HUES64 (cell line): ENCODE data around the gene TGM3.

Experiments
- H3K27ac ChIP-seq: 2 replicates; pipeline ENCODE4 v1.7.0; 2013; ENCODE audit warnings: low read depth, low read length, inconsistent platforms
- H3K27me3 ChIP-seq: 2 replicates; pipeline ENCODE4 v1.6.1; 2013; ENCODE audit warnings: mild to moderate bottlenecking, low read length; ENCODE audit not compliant: insufficient read depth
- H3K36me3 ChIP-seq: 2 replicates; pipeline ENCODE4 v1.6.1; 2013; ENCODE audit warnings: mild to moderate bottlenecking, low read length; ENCODE audit not compliant: insufficient read depth
- H3K4me1 ChIP-seq: 2 replicates; pipeline ENCODE4 v1.6.1; 2013; ENCODE audit warnings: mild to moderate bottlenecking, low read length, moderate library complexity; ENCODE audit not compliant: insufficient read depth
- H3K4me3 ChIP-seq: 2 replicates; pipeline ENCODE4 v1.5.1; 2013; ENCODE audit warnings: mild to moderate bottlenecking, low read length, moderate library complexity
- H3K9ac ChIP-seq: 2 replicates; pipeline ENCODE4 v1.6.1; 2013; ENCODE audit warnings: mild to moderate bottlenecking, low read depth, low read length
- H3K9me3 ChIP-seq: 2 replicates; pipeline ENCODE4 v1.6.1; 2013; ENCODE audit warnings: low read depth, low read length; ENCODE audit not compliant: insufficient read depth
- WGBS: fragments of 150-250, 120-280 bp; methylation state at CpG from one replicate; pipeline ENCODE4 v1.1.7; 2013; ENCODE audit warnings: missing lambda C conversion rate; 5-methylcytosine and 5-hydroxymethylcytosine counted together

The TGM3 gene

DNA sequence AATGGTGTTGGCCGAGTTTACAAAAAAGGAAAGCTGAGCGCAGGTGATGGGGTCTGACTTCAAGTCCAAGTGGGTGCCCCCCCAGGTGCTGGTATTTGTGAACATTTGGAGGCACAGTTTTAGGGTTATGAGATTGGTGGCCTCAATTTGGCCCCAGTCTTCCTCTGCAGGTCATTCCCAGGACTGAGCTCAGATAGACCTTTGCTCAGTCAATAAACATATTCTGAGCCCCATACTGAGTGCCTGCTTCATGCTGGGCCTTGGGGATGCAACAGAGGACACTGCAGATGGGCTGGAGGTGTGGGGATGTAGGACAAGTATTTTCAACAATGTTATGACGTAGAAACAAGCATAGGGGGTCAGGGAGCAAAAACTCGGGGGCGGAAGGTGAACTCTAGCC, 33.5 kb downstream of the TGM3 start:
- WGBS: 93% methylated on average over 5 of the region's 5 CpGs
- no peak overlapping the region for H3K27ac ChIP-seq

DNA sequence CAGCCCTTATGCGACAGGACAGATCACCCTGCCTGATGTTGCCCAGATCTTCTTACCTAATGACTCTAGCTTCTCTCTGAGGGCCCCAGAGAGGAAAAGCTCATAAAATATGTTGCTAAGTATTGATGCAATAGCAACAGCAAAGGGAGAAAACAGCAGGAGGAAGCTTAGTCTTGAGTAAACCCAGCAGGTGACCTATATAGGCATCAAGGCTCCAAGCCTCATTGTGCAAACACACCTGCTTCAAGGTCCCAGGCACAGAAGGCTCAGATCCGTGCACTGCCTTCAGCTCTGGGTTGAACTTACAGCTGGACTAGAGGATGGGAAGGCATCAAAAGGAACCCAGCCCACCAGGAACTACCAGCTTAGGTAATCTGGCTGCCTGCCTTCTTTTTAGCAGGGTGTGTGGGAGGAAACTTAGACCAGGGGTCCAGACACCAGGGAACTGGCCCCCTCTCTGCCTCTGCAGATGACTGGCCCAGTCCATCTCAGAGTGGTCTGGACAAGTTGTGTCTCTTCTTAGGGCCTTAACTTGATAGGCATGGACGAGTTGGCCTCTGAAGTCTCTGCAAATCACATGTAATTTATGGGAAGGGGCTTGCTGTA, 34.4 kb downstream of the TGM3 start:
- Histone ChIP-seq H3K27ac (no peak overlapping the region), H3K4me1 (no peaks in the 10 kb centered on the region), H3K9ac (no peak overlapping the region), H3K4me3 (no peak overlapping the region), H3K27me3 (peaks cover 2% of the 10 kb centered on the region; the same call in 1 of the 2 replicates), H3K36me3 (no peaks in the 10 kb centered on the region), H3K9me3 (no peaks in the 10 kb centered on the region)
- WGBS: 83% methylated on average over 3 of the region's 3 CpGs

More for the DNA sequence above, 33.5 kb downstream of the TGM3 start:
- H3K4me3 ChIP-seq: no peak overlapping the region
- H3K4me1 ChIP-seq: no peaks in the 10 kb centered on the region
- peaks cover 2% of the 10 kb centered on the region; the same call in 1 of the 2 replicates for H3K27me3 ChIP-seq
- H3K9me3 ChIP-seq: no peaks in the 10 kb centered on the region
- no peaks in the 10 kb centered on the region for H3K36me3 ChIP-seq
- H3K9ac ChIP-seq: no peak overlapping the region

DNA sequence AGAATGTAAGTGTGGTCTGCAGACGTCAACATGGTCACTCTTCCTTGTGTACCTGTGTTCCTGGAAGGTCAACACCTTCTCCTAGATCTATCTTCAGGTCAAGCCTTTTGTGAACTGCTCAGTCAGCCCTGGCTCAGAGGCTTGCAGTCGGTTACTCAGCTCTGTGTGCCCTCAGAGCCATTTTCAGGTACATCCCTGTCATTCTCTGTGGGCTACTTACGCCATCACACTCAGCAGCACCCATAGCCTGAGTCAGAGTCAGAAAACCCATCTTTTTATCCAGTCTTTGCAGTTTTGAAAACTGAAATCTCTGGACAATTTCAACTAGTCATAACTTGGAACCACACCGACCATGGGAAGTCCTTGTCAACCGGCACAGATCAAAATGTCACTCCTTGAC, 35.3 kb downstream of the TGM3 start:
- H3K9ac ChIP-seq: no peak overlapping the region
- H3K27ac ChIP-seq: no peak overlapping the region
- H3K4me1 ChIP-seq: no peaks in the 10 kb centered on the region
- no peaks in the 10 kb centered on the region for H3K9me3 ChIP-seq
- H3K4me3 ChIP-seq: no peak overlapping the region
- peaks cover 2% of the 10 kb centered on the region; the same call in 1 of the 2 replicates for H3K27me3 ChIP-seq
- WGBS: 94% methylated on average over 5 of the region's 5 CpGs
- no peaks in the 10 kb centered on the region for H3K36me3 ChIP-seq

DNA sequence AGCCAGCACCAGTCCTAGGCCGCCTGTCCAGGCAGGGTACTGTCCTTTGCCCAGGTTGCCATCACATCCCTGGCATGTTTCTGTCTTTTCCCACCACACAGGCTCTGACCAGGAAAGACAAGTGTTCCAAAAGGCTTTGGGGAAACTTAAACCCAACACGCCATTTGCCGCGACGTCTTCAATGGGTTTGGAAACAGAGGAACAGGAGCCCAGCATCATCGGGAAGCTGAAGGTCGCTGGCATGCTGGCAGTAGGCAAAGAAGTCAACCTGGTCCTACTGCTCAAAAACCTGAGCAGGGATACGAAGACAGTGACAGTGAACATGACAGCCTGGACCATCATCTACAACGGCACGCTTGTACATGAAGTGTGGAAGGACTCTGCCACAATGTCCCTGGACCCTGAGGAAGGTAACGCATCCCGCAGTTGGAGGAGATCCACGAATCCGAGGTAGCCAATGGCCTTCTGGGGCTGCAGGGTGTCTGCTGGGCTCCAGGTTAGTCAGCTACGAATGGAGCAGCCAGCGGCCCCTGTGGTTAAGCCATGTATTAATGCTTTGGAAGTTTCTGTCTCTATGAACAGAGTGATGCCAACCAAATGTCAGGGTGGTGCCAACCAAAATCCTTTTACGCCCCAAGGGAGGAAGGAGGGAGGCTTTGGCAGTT, 36.2 kb downstream of the TGM3 start:
- no peak overlapping the region for H3K9ac ChIP-seq
- H3K4me3 ChIP-seq: no peak overlapping the region
- no peaks in the 10 kb centered on the region for H3K36me3 ChIP-seq
- no peaks in the 10 kb centered on the region for H3K9me3 ChIP-seq
- no peak overlapping the region for H3K27ac ChIP-seq
- H3K27me3 ChIP-seq: peaks cover 2% of the 10 kb centered on the region; the same call in 1 of the 2 replicates
- no peaks in the 10 kb centered on the region for H3K4me1 ChIP-seq
- 94% methylated on average over 16 of the region's 17 CpGs for WGBS

DNA sequence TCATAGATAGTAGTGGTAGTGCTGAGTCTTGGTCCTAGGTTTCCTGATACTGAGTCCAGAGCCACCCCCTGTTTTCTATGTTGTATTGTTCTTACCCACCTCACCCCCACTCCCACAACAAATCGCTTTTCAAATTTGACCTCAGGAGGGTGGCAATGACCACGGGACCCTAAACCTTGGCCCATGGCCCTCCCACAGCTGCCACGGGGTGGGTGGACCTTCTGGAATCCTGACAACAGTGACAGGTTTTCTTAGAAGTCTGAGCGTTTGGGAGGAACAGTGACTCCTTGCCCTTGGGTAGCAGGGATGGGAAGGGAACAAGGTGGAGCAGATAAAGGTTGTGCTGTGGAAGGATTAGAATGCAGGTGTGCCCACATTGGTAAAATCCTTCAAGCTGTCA, 36.9 kb downstream of the TGM3 start:
- H3K9me3 ChIP-seq: no peaks in the 10 kb centered on the region
- no peak overlapping the region for H3K4me3 ChIP-seq
- H3K4me1 ChIP-seq: no peaks in the 10 kb centered on the region
- 86% methylated on average over 4 of the region's 4 CpGs for WGBS
- no peak overlapping the region for H3K9ac ChIP-seq
- no peak overlapping the region for H3K27ac ChIP-seq
- no peaks in the 10 kb centered on the region for H3K36me3 ChIP-seq
- peaks cover 2% of the 10 kb centered on the region; the same call in 1 of the 2 replicates for H3K27me3 ChIP-seq

DNA sequence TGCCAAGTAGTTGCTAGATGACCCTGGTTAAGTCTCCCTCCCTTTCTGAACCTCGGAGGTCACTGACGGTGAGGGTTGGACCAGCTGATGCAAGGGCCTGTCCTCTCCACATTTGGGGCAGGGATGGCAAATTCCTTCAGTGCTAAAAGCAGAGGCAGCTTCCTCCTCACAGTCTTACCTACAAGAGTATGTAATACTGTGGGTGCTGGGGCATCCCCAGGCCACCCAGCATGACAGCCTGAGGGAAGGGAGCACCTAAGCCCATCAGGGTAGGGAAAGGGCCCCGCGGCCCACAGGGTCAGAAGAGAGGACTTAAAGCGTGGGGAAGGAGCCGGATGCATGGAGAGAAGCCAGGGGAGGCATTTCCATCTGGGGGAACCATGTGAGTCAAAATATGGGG, 38.0 kb downstream of the TGM3 start:
- no peak overlapping the region for H3K9ac ChIP-seq
- WGBS: 95% methylated on average over 6 of the region's 6 CpGs
- no peaks in the 10 kb centered on the region for H3K36me3 ChIP-seq
- no peak overlapping the region for H3K4me3 ChIP-seq
- H3K9me3 ChIP-seq: no peaks in the 10 kb centered on the region
- H3K27ac ChIP-seq: no peak overlapping the region
- no peaks in the 10 kb centered on the region for H3K4me1 ChIP-seq
- peaks cover 2% of the 10 kb centered on the region; the same call in 1 of the 2 replicates for H3K27me3 ChIP-seq

DNA sequence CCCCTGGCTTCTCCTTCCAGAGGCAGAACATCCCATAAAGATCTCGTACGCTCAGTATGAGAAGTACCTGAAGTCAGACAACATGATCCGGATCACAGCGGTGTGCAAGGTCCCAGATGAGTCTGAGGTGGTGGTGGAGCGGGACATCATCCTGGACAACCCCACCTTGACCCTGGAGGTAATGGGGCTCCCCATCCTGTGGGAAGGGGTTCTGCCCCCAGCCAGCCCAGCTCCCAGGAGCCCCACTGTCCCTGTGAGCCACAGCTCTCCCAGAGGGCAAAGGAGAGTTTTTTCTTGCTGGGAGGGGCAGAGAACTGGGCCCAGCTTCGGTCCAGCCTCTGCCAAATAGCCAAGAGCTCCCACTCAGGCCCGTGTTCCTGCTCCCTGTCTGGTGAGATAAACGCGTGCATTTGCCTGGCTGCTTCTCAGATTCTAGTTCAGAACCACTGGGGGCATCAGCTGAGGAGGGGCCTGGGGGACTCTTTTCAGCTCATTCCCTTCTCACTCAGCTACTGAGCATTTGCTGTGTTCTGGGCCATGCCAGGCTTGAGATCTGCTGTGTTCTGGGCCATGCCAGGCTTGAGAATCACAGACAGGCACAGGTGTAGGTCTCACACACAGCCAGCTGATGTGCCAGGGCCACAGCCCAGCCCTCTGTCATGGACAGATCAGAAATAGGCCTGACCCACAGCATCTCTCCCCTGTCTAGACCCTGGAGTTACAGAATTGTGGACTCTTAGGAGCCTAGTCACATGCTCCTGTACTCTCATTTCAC, 39.5 kb downstream of the TGM3 start:
- Histone ChIP-seq H3K36me3 (no peaks in the 10 kb centered on the region), H3K4me1 (no peaks in the 10 kb centered on the region), H3K27me3 (peaks cover 2% of the 10 kb centered on the region; the same call in 1 of the 2 replicates), H3K9ac (no peak overlapping the region), H3K9me3 (no peaks in the 10 kb centered on the region), H3K4me3 (no peak overlapping the region), H3K27ac (no peak overlapping the region)
- WGBS: 92% methylated on average over 9 of the region's 9 CpGs

DNA sequence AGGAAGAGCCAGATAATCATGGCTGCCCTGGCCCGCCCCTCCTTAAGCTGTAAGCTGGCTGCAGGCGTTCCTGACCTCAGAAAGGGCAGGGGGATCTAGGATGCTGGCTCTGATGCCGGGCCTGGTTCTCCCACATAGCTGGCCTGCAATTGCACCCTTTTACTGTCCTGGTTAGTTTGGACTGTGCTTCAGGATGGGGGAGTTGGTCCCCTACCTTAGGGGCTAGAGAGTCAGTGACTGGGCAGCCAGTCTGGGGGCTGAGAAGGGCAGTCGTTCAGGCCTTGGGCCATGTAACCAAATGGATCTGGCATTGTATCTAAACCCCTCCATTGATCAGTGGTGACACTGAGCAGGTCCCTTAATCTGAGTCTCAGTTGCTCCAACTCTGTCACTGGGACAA, 40.7 kb downstream of the TGM3 start:
- H3K27me3 ChIP-seq: no peaks in the 10 kb centered on the region
- H3K4me1 ChIP-seq: no peaks in the 10 kb centered on the region
- H3K4me3 ChIP-seq: no peak overlapping the region
- H3K36me3 ChIP-seq: no peaks in the 10 kb centered on the region
- no peak overlapping the region for H3K9ac ChIP-seq
- WGBS: 95% methylated on average over 4 of the region's 4 CpGs
- no peaks in the 10 kb centered on the region for H3K9me3 ChIP-seq
- H3K27ac ChIP-seq: no peak overlapping the region

DNA sequence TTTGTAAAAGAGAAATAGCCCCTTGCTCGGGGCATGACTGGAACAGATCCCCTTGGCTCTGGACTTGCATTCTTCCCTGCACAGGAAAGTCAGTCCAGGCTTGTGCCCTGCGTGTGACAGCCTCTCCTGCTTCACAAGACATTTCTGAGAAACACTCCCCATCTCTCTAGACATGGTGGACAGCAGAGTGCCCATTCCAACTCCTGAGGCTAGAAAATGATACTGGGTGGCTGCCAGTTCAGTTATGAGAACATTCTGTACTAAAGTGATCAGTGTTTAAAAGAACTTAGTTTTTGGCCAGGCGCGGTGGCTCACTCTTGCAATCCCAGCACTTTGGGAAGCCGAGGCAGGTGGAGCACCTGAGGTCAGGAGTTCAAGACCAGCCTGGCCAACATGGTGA, 41.3 kb downstream of the TGM3 start:
- Histone ChIP-seq H3K27ac (no peak overlapping the region), H3K9ac (no peak overlapping the region), H3K4me1 (no peaks in the 10 kb centered on the region), H3K4me3 (no peak overlapping the region), H3K36me3 (no peaks in the 10 kb centered on the region), H3K9me3 (no peaks in the 10 kb centered on the region), H3K27me3 (no peaks in the 10 kb centered on the region)
- WGBS: 94% methylated on average over 5 of the region's 5 CpGs

DNA sequence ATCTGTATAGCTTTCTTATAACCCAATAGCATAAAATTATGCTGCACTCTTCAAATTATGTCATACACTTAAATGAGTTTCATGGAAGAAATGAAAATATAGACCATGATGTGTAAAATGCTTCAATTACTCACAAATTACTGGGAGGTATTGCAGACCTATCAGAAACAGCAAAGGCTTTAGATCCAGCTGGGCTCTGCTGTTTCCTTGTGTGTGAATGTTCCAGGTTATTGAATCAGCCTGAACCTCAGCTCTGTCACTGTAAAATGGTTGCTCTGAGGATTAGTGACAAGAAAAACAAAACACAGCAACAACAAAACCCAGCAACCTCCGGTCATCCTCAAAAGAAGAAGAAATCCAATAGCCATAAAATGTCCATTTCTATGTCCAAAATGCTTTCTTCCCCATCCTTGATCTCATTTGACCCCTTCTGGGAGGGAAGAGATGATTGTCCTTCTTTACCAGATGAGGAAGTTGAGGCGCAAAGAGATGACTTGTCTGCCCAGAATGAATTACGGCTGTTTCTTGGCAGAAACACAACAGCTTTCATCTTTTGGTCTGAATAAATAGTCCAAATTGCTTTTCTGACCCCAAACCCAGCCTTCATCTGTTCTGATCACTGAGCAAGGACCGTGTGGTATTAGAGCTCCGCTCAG, 42.7 kb downstream of the TGM3 start:
- no peak overlapping the region for H3K9ac ChIP-seq
- no peak overlapping the region for H3K27ac ChIP-seq
- no peaks in the 10 kb centered on the region for H3K4me1 ChIP-seq
- H3K27me3 ChIP-seq: no peaks in the 10 kb centered on the region
- WGBS: 94% methylated on average over 5 of the region's 5 CpGs
- no peak overlapping the region for H3K4me3 ChIP-seq
- no peaks in the 10 kb centered on the region for H3K36me3 ChIP-seq
- no peaks in the 10 kb centered on the region for H3K9me3 ChIP-seq

DNA sequence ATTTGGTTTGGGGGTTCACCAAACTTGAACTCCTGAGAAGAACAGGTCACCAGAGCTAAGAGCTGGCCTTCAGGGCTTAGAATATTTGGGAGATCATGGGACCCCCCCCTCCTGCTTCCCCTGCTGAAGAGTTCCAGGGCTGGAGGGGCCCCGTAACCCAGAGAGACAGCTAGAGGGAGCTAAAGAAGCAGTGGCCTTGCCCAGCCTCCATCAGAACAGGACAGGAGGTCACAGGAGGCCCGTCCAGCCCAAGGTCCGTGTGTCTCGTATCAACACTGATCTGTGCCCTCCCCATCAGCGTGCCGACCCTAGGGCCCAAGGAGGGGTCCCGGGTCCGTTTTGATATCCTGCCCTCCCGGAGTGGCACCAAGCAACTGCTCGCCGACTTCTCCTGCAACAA, 44.3 kb downstream of the TGM3 start:
- Histone ChIP-seq H3K4me1 (no peaks in the 10 kb centered on the region), H3K9ac (no peak overlapping the region), H3K4me3 (no peak overlapping the region), H3K9me3 (0 out of 2 replicates have a peak, but pooled peaks cover 2% of the 10 kb centered on the region), H3K27ac (no peak overlapping the region), H3K27me3 (no peaks in the 10 kb centered on the region), H3K36me3 (no peaks in the 10 kb centered on the region)
- 92% methylated on average over 11 of the region's 11 CpGs for WGBS
